PC-9 (cell line): ENCODE measurements around the gene PIN1. TPM values are rescaled to one million over a fixed set of nuclear protein-coding genes. Genes with fewer than 3 reads are reported as not detected.

Experiments used
- BruUV-seq: library from RNA; stranded (reverse); fragments of 400-500 nt; replicated peaks from 2 replicates; lab custom pipeline; 2021; lab: Mats Ljungman, UMichigan
- CTCF ChIA-PET: fragments of 300-600 bp; sonication (Branson Sonifier 250); formaldehyde crosslinking; loops from one replicate; lab custom pipeline; 2022; ENCODE audit warnings: antibody characterized with exemption; lab: Charles Lee
- POLR2A ChIA-PET: fragments of 300-600 bp; sonication (Branson Sonifier 250); formaldehyde crosslinking; loops from one replicate; lab custom pipeline; 2022; ENCODE audit warnings: antibody characterized with exemption; ENCODE audit not compliant: unreplicated experiment; lab: Charles Lee
- DNase-seq, 2 experiments: peaks; one replicate each; pipeline versions ENCODE4 v3.0.0 to v3.0.0-alpha.2; 2015 to 2022; ENCODE audit warnings: mixed read lengths in 1 of 2
- H2AFZ ChIP-seq: fragments of 200-600 bp; sonication (generic); 2 replicates; pipeline ENCODE4 v1.8.1; 2017; ENCODE audit warnings: antibody characterized with exemption
- H3F3A ChIP-seq: fragments of 200-600 bp; sonication (generic); 2 replicates; pipeline ENCODE4 v1.8.1; 2017; ENCODE audit warnings: antibody characterized with exemption, mild to moderate bottlenecking, low read depth; ENCODE audit not compliant: insufficient read depth
- H3K27ac ChIP-seq: fragments of 200-600 bp; sonication (generic); 2 replicates; pipeline ENCODE4 v1.6.1; 2016; ENCODE audit warnings: mixed run types
- H3K27me3 ChIP-seq: fragments of 200-600 bp; sonication (generic); 2 replicates; pipeline ENCODE4 v1.6.1; 2016; ENCODE audit warnings: low read depth, mixed run types; ENCODE audit not compliant: insufficient read depth
- H3K36me3 ChIP-seq: fragments of 200-600 bp; sonication (generic); 2 replicates; pipeline ENCODE4 v1.6.1; 2016; ENCODE audit warnings: low read depth, mixed run types
- H3K4me1 ChIP-seq: fragments of 200-600 bp; sonication (generic); replicated peaks from 2 replicates; pipeline ENCODE4 v1.6.1; 2016; ENCODE audit warnings: mixed run types; ENCODE audit not compliant: insufficient read depth
- H3K4me2 ChIP-seq: fragments of 200-600 bp; sonication (generic); 2 replicates; pipeline ENCODE4 v1.6.1; 2017; ENCODE audit warnings: mixed run types
- H3K4me3 ChIP-seq: fragments of 200-600 bp; sonication (generic); 2 replicates; pipeline ENCODE4 v1.6.1; 2016; ENCODE audit warnings: mixed run types
- H3K79me2 ChIP-seq: fragments of 200-600 bp; sonication (generic); 2 replicates; pipeline ENCODE4 v1.6.1; 2017; ENCODE audit warnings: low read depth, mixed run types
- H3K9me2 ChIP-seq: fragments of 200-600 bp; sonication (generic); 2 replicates; pipeline ENCODE4 v1.8.1; 2017; ENCODE audit warnings: mild to moderate bottlenecking; ENCODE audit not compliant: insufficient read depth
- H3K9me3 ChIP-seq: fragments of 200-600 bp; sonication (generic); 2 replicates; pipeline ENCODE4 v1.8.1; 2016; ENCODE audit warnings: low read depth; ENCODE audit not compliant: insufficient read depth
- H4K20me1 ChIP-seq: fragments of 200-600 bp; sonication (generic); 2 replicates; pipeline ENCODE4 v1.8.1; 2017; ENCODE audit not compliant: insufficient read depth
- CTCF ChIP-seq: fragments of 200-600 bp; sonication (generic); conservative IDR thresholded peaks from 2 replicates; pipeline ENCODE4 v1.6.1; 2017; ENCODE audit warnings: mixed run types, antibody characterized with exemption, mild to moderate bottlenecking, moderate library complexity
- EZH2 ChIP-seq: fragments of 200-600 bp; sonication (generic); IDR thresholded peaks from 2 replicates; pipeline ENCODE4 v1.8.0; 2017; ENCODE audit warnings: antibody characterized with exemption, low read depth
- intact Hi-C: fragments of 100-400 bp; cut with micrococcal nuclease; formaldehyde crosslinking; loops from one replicate; pipeline ENCODE4 v1.10.0; 2022; ENCODE audit not compliant: unreplicated experiment
- total RNA-seq: library from RNA; stranded (reverse); gene quantifications from 2 replicates; pipeline ENCODE4 v1.2.3, GENCODE V29; 2021

Gene PIN1
- total RNA-seq, 1 experiment from 2014 or later = 74.1 TPM

- CTCF ChIA-PET = no interaction called here
- intact Hi-C loops = no loop called here
- Histone ChIP-seq H3K36me3 (no peaks in the 10 kb centered on the region), H3K27ac (no peak overlapping the region), H3K27me3 (no peaks in the 10 kb centered on the region), H4K20me1 (no peaks in the 10 kb centered on the region), H3K79me2 (no peaks in the 10 kb centered on the region), H2AFZ (no peak overlapping the region), H3K9me3 (no peaks in the 10 kb centered on the region), H3K4me3 (no peak overlapping the region), H3K4me1 (no peaks in the 10 kb centered on the region), H3K9me2 (no peaks in the 10 kb centered on the region), H3F3A (no peaks in the 10 kb centered on the region), H3K4me2 (no peak overlapping the region)
- no TSS peak for BruUV-seq
- no peak for TF ChIP-seq EZH2
- no peak for TF ChIP-seq CTCF
- POLR2A ChIA-PET = no interaction called here
- no peak for DNase-seq
Observed at GRCh38 chr19:9868983-9869617, 34.0 kb downstream of the PIN1 start.

- no peak overlapping the region for H3K4me3 ChIP-seq
- ChIA-PET CTCF (no interaction called here), POLR2A (no interaction called here)
- no peaks in the 10 kb centered on the region for H3K9me3 ChIP-seq
- H2AFZ ChIP-seq = no peak overlapping the region
- TF ChIP-seq CTCF = no peak
- TF ChIP-seq EZH2 = no peak
- no peaks in the 10 kb centered on the region for H3K27me3 ChIP-seq
- intact Hi-C loops = no loop called here
- H3K79me2 ChIP-seq = no peaks in the 10 kb centered on the region
- no peak for DNase-seq
- H3K36me3 ChIP-seq = no peaks in the 10 kb centered on the region
- H3K9me2 ChIP-seq = no peaks in the 10 kb centered on the region
- no peak overlapping the region for H3K4me2 ChIP-seq
- BruUV-seq = no TSS peak
- no peaks in the 10 kb centered on the region for H3K4me1 ChIP-seq
- no peaks in the 10 kb centered on the region for H3F3A ChIP-seq
- H4K20me1 ChIP-seq = no peaks in the 10 kb centered on the region
- no peak overlapping the region for H3K27ac ChIP-seq
Observed at GRCh38 chr19:9871626-9872338, 36.7 kb downstream of the PIN1 start.

- ChIA-PET POLR2A (no interaction called here), CTCF (no interaction called here)
- H3K79me2 ChIP-seq = no peaks in the 10 kb centered on the region
- H4K20me1 ChIP-seq = no peaks in the 10 kb centered on the region
- DNase-seq = no peak
- no peaks in the 10 kb centered on the region for H3K36me3 ChIP-seq
- no peak overlapping the region for H2AFZ ChIP-seq
- H3K9me3 ChIP-seq = no peaks in the 10 kb centered on the region
- H3K4me3 ChIP-seq = no peak overlapping the region
- no peak overlapping the region for H3K4me2 ChIP-seq
- BruUV-seq = no TSS peak
- H3K27ac ChIP-seq = no peak overlapping the region
- 0 out of 2 replicates have a peak, but pooled peaks cover 2% of the 10 kb centered on the region for H3K4me1 ChIP-seq
- no peak for TF ChIP-seq CTCF
- TF ChIP-seq EZH2 = no peak
- H3F3A ChIP-seq = no peaks in the 10 kb centered on the region
- intact Hi-C loops = no loop called here
- no peaks in the 10 kb centered on the region for H3K9me2 ChIP-seq
- no peaks in the 10 kb centered on the region for H3K27me3 ChIP-seq
Observed at GRCh38 chr19:9872618-9873242, 37.6 kb downstream of the PIN1 start.
